Jurkat, Clone E6-1 (cell line): Measurements from ENCODE around the gene PHF3.
"Not testable (repeated sequence)": the region's sequence is repeated elsewhere in the genome, so short reads cannot be mapped to it uniquely, and the experiment has no call there.

ENCODE experiments used
- DNase-seq: peaks from one replicate; pipeline ENCODE4 v3.0.0-alpha.2; 2011; ENCODE audit warnings: low read depth, low spot score
- H3K4me3 ChIP-seq: 2 replicates; pipeline ENCODE4 v1.5.1; 2011; ENCODE audit warnings: mild to moderate bottlenecking, low read length, control low read depth, moderate library complexity

The PHF3 gene

GRCh38 chr6:63689421-63689820, 53.8 kb downstream of the PHF3 start:
- no peak overlapping the region for H3K4me3 ChIP-seq
- no peak for DNase-seq

GRCh38 chr6:63690221-63690620, 54.6 kb downstream of the PHF3 start:
- DNase-seq: no peak
- H3K4me3 ChIP-seq: no peak overlapping the region

GRCh38 chr6:63705707-63706106, 70.1 kb downstream of the PHF3 start:
- no peak overlapping the region for H3K4me3 ChIP-seq
- peak; percentile 39 for DNase-seq

DNA sequence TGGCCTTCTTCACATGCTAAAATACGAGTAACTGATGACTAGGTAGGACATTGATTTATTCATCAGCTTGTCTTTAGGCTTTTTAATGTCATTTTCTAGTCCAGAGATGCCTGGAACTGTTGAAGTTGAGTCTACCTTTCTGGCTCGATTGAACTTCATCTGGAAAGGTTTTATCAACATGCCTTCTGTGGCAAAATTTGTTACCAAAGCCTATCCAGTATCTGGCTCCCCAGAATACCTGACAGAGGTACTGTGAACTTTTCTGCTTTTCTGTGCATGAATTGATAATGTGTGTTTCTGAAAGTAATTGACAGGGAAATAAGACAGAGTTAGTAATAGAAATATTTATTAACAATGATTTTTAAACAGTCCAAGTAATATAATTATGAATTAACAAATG, 71.0 kb downstream of the PHF3 start:
- H3K4me3 ChIP-seq: no peak overlapping the region

GRCh38 chr6:63708631-63709030, 73.0 kb downstream of the PHF3 start:
- no peak for DNase-seq

More for the DNA sequence above, 71.0 kb downstream of the PHF3 start:
- no peak for DNase-seq

DNA sequence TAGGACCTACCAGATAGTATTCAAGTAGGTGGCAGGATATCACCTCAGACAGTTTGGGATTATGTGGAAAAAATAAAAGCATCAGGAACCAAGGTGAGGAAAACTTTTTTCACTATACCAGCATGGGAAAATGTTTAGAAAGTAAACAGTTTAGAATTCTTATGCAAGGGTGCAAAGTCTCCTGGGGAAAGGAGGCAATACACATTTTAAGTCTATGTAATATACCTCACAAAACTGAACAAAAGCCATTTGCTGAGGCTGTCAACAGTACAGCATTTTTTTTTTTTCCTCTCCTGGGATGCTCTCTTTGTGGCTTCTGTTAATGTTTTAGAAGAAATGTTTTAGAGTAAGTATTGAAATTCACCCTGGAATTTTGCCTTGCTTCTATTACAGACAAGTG, 73.5 kb downstream of the PHF3 start:
- no peak overlapping the region for H3K4me3 ChIP-seq
- DNase-seq: no peak

More at GRCh38 chr6:63708631-63709030, 73.0 kb downstream of the PHF3 start:
- no peak overlapping the region for H3K4me3 ChIP-seq

DNA sequence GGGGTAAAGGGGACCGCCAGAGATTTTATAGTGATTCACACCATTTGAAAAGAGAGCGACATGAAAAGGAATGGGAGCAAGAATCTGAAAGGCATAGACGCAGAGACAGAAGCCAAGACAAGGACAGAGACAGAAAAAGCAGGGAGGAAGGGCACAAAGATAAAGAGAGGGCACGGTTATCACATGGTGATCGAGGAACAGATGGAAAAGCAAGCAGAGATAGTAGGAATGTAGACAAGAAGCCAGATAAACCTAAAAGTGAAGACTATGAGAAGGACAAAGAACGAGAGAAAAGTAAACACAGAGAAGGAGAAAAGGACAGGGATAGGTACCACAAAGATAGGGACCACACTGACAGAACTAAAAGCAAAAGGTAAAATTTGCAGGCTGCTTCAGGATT, 77.7 kb downstream of the PHF3 start:
- H3K4me3 ChIP-seq: no peak overlapping the region
- DNase-seq: no peak

DNA sequence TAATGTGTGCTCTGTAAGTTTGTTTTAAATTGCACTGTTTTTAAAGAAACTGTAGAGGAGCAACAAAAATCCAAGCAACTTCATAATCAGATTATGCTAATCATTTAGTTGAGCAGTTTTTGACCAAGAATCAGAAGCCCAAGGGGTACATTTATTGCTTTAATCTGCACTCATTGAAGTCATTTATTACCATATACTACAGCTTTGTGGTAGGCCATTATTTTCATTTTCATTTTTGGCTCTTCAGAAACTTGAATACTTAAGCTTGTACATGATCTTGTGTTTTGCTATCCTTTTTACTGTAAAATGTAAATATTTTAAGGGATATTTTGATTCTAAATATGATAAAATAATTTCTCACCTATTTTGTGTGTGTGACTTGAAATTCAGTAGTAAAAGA, 78.5 kb downstream of the PHF3 start:
- no peak for DNase-seq
- H3K4me3 ChIP-seq: no peak overlapping the region

GRCh38 chr6:63716169-63716568, 80.6 kb downstream of the PHF3 start:
- H3K4me3 ChIP-seq: no peak overlapping the region
- DNase-seq: no peak

DNA sequence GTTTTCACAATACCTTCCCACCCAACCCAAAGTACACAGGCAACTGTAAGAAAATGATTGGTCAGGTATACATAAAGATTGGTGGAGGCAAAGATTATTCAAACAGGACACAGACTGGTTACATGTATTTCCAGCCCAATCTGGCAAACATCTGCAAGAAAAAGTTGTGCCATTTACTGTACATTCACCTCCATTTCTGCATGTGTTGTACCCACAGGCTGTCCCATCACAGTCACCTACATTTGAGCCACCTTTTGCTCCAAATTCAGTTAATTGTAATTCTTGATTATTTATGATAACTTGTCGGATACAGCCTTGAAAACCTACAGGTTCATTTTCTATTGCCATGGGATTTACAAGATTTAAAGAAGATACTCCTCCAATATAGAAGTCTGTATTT, 85.6 kb downstream of the PHF3 start:
- DNase-seq: no peak
- H3K4me3 ChIP-seq: no peak overlapping the region

DNA sequence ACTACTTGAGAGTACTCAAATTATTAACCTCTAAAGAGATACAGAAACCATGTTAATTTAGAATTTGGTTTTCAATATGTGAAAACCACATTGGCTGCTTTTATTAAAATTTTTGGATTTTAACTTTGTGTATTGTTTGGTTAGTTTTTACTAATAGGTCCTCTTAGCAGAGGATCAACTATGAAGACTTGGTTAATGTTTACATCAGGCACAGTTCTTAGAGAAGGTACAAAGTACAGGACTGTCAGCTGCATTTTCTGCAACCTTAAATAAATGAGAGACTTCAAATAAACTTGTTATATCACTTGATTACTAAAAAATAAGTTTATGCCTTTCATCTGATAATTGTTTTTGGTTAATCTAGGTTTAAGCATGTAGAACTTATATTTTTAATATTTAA, 89.1 kb downstream of the PHF3 start:
- H3K4me3 ChIP-seq: no peak overlapping the region
- DNase-seq: no peak

DNA sequence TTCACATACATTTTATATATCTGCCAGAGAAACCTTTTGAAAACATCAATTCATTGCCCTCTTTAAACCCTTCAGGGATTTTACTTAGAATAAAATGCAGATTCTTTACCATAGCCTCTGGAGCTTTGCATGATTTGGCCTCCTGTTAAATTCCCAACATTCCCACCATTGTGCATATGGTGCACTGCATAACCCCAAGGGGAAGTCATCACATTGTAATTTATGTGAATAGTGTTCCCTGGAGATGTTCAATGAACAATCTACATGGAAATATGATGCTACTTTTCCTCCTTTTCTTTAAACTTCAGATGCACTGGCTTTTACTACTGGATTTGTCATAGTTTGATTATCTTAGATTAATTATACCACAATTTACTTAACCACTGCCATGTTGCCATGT, 94.7 kb downstream of the PHF3 start:
- H3K4me3 ChIP-seq: no peak overlapping the region
- DNase-seq: no peak

GRCh38 chr6:63731930-63732329, 96.3 kb downstream of the PHF3 start:
- no peak overlapping the region for H3K4me3 ChIP-seq
- no peak for DNase-seq

DNA sequence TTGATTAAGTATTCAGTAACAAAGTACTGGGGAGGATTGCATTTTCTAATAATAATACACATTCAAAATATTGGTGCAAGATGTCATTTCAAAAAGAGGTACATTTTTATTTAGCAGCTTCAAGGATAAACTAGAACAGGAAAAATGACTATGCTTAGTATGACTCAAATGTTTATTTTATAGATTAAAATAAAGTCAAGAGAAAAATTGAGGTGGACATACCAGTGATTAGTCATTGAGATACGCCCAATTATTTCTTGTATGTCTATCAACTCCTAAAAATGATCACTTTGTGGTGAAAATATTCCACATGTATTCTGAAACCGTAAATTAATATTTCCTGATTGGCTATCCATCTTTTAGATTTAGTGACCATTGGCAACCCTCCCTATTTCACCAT, 96.7 kb downstream of the PHF3 start:
- no peak for DNase-seq
- H3K4me3 ChIP-seq: no peak overlapping the region

- DNase-seq: no peak
Observed at GRCh38 chr6:63734923-63735322, 99.3 kb downstream of the PHF3 start.

DNA sequence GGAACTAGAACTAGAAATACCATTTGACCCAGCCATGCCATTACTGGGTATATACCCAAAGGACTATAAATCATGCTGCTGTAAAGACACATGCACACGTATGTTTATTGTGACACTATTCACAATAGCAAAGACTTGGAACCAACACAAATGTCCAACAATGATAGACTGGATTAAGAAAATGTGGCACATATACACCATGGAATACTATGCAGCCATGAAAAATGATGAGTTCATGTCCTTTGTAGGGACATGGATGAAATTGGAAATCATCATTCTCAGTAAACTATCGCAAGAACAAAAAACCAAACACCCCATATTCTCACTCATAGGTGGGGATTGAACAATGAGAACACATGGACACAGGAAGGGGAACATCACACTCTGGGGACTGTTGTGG, 102.6 kb downstream of the PHF3 start:
- H3K4me3 ChIP-seq, DNase-seq: not testable (repeated sequence)

More at GRCh38 chr6:63734923-63735322, 99.3 kb downstream of the PHF3 start:
- H3K4me3 ChIP-seq: no peak overlapping the region

DNA sequence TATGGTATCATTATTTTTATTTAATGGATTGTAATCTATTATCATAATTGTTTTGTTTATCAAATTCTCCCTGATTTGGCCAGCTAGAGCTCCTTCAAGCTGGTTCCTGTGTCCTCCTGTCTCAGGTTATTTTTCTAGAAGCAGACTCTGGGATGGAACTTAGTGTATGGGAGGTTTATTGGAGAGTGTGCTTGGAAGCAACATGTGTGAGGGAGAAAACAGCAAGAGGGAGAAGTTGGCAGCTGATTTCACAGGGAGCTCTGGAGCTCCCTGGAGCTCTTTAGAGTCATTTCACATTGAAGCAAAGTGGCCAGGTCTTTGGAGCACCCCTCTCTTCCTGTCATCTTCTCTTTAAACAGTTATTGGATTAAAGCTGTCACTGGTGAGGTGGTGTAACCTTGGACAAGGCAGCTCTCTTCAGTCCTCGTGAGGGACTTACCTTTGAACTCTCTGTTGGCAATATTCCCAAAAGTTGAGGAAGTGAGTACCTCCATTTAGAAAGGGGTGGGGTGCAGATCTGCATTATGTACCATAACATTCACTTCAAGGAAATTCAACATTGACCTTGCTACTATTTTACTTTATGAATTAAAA, 103.6 kb downstream of the PHF3 start:
- no peak overlapping the region for H3K4me3 ChIP-seq

DNA sequence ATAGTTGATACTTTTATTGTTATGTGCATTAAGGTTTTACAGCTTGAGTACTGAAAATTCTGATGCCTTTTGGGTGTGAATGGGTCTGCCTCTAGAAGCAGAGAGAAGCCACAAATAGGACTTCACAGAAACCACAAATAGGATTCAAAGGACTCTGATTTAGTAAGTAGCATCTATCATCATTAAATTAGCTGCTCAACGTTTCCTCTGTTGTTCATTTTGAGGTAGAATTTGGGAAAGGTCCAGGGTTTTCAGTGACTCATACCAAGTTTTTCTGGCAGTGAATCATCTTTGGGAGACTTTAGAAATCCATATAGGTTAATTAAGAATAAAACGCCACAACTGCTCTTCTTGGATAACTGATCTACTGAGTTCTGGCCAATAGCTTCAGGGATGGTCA, 105.1 kb downstream of the PHF3 start:
- DNase-seq: no peak
- no peak overlapping the region for H3K4me3 ChIP-seq

More for the DNA sequence above, 103.6 kb downstream of the PHF3 start:
- no peak for DNase-seq

- DNase-seq: no peak
- no peak overlapping the region for H3K4me3 ChIP-seq
Observed at GRCh38 chr6:63742060-63742459, 106.5 kb downstream of the PHF3 start.

DNA sequence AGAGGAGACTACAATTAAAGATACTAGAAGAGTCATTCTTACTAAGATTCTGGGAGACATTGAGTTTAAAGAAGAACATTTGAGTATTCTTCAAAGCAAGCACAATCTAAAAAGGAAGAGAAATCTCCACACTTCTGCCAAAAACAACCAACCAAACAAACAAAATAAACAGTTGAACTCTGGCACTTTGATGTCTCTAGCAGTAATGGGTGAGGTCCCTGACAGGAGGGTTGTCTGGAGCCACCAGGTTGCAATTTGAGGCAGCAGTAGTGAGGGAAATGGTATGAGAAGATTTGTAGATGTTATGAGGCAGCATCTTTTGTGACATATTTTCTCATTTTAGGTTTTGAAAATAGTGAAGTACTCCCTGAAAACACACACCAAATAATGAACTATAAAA, 108.1 kb downstream of the PHF3 start:
- no peak for DNase-seq
- H3K4me3 ChIP-seq: no peak overlapping the region

DNA sequence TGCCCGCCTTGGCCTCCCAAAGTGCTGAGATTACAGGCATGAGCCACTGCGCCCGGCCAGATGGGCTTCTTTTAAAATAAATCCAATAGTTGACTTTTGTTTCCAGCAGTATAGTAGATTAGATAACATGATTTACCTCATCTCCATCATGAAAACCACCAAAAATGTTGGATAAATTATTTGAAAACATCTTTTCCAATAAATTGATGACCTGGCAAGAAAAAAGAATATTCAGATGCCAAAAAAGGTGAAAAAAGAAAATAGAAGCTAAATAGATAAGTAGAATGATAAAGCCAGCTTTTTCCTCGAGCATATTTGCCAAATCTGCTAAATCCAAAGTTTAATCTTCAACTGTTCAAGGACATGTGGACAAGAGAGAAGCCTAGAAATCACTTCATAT, 109.2 kb downstream of the PHF3 start:
- no peak overlapping the region for H3K4me3 ChIP-seq
- no peak for DNase-seq

DNA sequence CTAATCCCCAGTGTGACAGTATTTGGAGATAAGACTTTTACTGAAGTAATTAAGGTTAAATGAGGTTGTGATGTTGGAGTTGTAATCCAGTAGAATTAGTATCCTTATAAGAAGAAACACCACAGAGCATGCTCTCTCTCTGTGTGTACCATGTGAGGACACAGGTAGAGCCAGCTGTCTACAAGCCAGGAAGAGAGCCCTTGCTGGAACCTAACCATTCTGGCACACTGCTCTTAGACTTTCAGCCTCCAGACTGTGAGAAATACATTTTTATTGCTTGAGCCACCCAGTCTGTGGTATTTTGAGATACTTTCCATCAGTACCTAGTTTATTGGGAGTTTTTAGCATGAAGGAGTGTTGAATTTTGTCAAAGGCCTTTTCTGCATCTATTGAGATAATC, 110.2 kb downstream of the PHF3 start:
- no peak for DNase-seq
- no peak overlapping the region for H3K4me3 ChIP-seq
